Occipital lobe (tissue), 2 donors: ENCODE data around the gene PHACTR1. TPM values are rescaled to one million over a fixed set of nuclear protein-coding genes. Genes with fewer than 3 reads are reported as not detected.

Experiments used
- small RNA-seq: library from RNA; depleted of rRNA; stranded (forward); fragments of <200 nt; gene quantifications from one replicate; pipeline ENCODE3, GENCODE V24; 2014
- total RNA-seq: library from RNA; depleted of rRNA; stranded (reverse); fragments of >200 nt; gene quantifications from one replicate; pipeline ENCODE4 v1.2.3, GENCODE V29; 2014

The PHACTR1 gene
- total RNA-seq, 1 donor from 2014 or later, result 40.7 TPM

Small RNA genes lying within 50 kb of the gene (small RNA-seq; reads per million reads assigned to genes)
- gene RNU1-11P, result 0.99 reads per million, percentile 73 among the genes with 10 or more reads in this experiment
